GM19438 (cell line): ENCODE results near the gene EXD1.
"Not testable (repeated sequence)": the region's sequence is repeated elsewhere in the genome, so short reads cannot be mapped to it uniquely, and the experiment has no call there.

Experiments
- ATAC-seq: cut with Tn5 transposase; IDR thresholded peaks from one replicate; pipeline ENCODE4 v1.9.1; 2021; ENCODE audit warnings: low read depth; ENCODE audit not compliant: unreplicated experiment

The EXD1 gene, protein sequence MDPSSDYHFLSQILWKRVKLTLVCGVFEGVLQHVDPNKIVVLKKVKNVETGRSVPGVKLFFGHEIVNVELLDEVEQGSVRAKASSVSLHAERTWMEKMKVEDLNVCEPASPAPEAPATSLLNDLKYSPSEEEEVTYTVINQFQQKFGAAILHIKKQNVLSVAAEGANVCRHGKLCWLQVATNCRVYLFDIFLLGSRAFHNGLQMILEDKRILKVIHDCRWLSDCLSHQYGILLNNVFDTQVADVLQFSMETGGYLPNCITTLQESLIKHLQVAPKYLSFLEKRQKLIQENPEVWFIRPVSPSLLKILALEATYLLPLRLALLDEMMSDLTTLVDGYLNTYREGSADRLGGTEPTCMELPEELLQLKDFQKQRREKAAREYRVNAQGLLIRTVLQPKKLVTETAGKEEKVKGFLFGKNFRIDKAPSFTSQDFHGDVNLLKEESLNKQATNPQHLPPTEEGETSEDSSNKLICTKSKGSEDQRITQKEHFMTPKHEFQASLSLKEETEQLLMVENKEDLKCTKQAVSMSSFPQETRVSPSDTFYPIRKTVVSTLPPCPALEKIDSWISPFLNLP

DNA sequence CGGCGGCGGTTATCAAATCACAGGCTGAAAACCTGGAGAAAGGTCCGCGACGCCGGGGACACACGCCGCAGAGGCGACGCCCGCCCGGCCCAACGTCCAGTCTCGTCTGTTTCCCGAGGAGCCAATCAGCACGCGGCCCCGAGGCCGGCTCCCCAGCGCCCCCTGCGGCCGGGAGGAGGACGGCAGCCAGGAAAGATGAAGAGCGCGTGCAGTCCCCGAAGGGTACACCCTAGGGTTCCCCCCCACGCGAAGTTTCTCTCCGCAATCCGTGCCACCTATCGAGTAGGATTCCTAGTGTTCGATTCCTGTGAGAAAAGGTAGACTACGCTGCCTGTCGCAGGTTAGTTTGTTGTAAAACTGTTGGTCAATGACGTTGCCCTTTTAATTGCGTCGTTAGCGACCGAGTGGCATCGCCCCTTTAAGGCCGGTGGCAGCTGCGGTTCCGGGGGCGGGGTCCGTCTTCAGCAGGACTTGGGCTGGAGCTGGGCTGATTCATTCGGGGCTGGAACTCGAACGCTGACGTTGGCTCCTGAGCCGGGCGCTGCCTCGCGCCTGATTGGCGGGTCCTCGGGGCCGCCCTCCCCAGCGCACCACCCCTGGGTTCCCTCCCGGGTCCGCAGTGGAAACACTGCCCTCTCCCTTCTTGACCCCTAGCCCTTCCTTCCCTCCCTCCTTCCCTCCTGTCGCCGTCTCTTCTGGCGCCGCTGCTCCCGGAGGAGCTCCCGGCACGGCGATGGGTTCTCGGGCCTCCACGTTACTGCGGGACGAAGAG lies at the start of gene EXD1, which contains the start of gene CHP1:
TSS of gene EXD1 (minus strand) at position 108 of the 772 bp plus-strand sequence. CDS start 4,182 bp downstream, outside the sequence.
TSS of gene CHP1 (plus strand) at position 619 of the 772 bp plus-strand sequence. CDS start at position 734, 115 bp downstream.
- ATAC-seq: peak; percentile 97

DNA sequence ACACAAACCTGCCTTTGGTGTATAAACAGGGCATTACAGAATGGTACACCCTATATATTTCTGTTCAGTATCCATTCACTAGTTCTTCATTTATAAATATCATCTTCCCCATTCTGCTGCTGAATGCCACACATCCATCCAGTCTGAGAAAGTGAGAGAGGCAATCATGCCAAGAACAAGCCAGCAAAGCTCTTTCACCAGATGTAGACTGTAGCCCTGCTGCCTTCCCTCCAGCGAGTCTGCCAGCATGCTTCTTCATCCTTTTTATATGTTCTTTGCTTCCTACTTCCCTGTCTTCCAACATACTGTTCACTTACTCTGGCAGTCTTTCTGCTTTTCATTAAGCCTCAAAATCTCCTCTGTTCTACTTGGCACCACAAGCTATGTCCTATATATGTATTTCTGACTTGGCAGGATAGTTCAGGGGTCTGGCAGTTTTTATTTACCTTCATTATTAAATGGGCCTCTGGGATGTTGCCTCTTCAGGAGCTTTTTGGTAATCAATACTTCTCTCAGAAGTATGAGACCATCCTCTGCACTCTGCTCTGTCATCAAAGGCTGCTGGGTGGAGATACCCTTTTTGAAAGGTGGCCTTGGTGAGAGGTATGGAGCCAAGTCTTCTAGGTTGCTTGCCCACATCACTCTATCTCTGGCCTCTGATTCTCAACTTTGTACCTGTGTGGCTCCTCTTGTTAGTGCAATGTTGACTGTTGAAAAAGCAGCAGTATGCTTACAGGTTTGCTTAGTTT lies 49.2 kb upstream of the EXD1 start:
- ATAC-seq: no peak

DNA sequence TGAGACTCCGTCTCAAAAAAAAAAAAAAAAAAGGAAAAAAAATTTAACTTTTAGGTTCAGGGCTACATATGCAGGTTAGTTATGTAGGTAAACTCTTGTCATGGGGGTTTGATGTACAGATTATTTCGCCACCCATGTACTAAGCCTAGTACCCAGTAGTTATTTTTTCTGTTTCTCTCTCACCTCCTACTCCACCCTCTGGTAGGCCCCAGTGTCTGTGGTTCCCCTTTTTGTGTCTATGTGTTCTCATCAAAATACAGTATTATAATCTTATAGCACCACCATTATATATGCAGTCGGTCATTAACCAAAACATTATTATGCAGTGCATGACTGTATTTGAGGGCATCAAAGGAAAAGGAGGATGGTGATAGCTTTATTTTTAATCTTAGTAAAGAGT lies 47.8 kb upstream of the EXD1 start:
- ATAC-seq: no peak

- no peak for ATAC-seq
These were observed 46.3 kb upstream of the EXD1 start for GRCh38 chr15:41276831-41277230.

DNA sequence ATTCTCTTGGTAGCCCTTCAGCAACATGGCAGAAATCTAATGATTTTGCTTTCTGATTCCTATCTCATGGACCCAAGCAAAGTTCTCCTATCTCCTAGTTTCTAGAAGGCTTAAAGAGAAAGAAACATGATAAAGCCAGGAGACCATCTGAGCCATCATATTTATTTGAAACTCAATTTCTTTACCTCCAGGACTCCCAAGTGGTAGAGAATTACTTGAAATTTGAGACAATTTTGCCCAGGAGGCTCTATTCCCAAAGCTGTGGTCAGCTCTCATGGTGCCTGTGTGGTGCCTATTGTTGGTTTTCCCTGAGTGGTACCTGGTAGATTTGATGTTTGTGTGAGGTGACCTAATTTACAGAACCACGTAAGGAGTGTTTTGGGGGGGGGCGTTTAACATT lies 39.3 kb upstream of the EXD1 start:
- ATAC-seq: no peak

DNA sequence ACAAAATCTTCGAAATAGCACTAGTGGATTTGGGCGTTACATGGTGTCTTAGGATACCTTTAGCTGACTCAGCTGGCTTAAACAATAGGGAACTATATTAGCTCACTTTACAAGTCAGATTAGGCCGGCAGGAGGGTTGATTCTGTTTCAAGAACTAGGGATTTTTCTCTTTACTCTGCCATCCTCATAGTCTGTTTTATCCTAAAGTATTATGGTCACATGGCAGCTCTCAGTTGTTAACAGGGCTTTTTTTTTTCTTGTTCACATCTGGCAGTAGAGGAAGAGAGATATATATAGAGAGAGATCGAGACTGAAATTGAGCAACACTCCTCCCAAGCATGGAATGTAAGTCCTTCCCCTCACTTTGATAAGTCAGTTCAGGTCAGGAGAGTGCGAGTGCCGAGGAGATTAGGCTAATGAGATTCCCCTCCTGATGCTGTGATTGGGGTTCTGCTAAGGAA lies 33.4 kb upstream of the EXD1 start:
- no peak for ATAC-seq

DNA sequence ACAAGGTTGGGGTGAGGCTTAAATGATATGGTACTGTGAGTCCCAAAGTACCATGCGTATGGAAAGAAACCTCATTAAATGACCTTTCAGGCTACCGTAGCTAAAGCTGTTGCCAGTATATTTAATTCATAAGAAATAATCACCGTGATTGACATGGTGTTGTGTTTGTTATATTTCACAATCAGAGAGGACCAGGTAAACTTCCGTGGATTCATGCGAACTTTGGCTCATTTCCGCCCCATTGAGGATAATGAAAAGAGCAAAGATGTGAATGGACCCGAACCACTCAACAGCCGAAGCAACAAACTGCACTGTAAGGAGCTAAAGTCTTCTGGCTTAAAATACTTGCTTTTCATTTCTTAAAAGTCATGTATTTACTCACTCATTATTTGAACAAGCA lies 32.0 kb upstream of the EXD1 start:
- no peak for ATAC-seq

GRCh38 chr15:41260924-41261323 lies 30.4 kb upstream of the EXD1 start:
- ATAC-seq: not testable (repeated sequence)

DNA sequence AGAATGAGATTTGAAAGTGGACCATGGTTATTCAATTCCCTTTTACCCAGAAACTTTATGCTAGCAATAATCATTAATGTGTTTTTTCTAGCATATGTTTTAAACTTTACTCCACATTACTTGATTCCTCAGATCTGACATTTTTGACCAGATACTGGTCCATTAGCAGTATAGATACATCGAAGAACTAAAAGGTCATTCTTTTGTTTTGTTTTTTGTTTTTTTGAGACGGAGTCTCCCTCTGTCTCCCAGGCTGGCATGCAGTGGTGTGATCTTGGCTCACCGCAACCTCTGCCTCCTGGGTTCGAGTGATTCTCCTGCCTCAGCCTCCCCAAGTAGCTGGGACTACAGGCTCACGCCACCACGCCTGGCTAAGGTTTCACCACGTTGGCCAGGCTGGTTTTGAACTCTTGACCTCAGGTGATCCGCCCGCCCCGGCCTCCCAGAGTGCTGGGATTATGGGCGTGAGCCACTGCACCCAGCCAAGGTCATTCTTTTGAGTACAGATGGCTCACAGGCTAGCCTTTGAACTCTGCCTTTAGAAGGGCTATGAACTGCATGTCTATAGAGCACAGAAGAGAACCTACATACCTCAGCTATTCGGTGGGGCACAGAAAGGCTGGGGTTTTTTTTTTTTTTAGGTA lies 29.1 kb upstream of the EXD1 start:
- ATAC-seq: no peak

- no peak for ATAC-seq
These were observed 28.4 kb upstream of the EXD1 start for GRCh38 chr15:41258750-41259471.

DNA sequence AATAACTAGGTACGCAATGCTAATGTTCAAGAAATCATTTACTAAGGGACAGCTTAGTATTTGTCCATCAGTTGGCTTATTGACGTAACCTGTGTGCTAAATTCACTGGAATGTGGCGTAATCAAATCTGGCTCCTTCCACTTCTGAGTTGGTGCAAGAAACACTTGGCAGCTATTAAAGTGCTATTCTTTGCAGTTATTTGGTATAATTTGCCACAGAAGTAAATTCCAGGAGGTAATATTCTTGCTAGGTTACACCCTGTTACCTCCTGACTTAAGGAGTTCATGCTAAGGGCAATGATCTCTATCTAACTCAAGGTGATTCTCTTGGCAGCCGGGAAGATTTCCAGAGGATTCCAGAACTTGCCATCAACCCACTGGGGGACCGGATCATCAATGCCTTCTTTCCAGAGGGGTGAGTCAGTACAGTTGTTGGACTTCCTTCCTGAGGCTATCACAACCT lies 26.1 kb upstream of the EXD1 start:
- no peak for ATAC-seq

DNA sequence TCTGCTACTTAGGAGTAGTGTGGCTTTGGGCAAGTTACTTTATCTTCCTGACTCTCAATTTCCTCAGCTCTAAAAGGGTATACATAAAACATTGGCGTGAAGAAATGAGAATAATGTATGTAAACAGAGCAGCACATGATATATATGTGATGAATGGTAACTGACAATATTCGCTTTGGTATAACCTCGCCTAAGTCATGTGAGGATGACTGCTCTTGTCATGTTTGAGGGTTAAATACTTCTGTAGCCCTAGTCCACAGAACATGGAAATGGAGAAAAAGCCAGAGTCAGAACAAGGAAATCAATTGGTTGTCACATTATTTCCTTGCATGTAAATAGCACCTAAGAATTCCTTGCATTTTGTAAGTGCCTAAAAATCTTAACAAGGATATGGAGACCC lies 25.5 kb upstream of the EXD1 start:
- ATAC-seq: no peak

DNA sequence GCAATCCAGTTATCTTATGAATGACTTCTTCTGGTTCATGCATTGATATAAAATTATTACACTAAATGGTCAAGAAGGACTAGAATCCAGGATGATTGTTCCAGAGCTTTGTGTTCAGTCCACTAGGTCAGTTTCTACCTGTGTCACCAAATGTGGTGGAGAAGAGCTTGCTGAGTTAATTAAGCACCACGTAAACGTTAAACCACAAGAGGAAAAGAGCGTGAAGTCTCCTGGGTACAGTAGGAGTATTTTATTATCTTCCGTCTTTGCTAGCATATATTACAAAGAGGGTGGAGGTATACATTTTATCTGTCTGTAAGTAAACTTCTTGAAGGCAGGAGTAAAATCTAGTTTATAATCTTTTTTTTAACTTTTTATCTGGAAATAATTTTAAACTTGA lies 24.0 kb upstream of the EXD1 start:
- no peak for ATAC-seq

GRCh38 chr15:41251411-41251810 lies 20.9 kb upstream of the EXD1 start:
- ATAC-seq: no peak

DNA sequence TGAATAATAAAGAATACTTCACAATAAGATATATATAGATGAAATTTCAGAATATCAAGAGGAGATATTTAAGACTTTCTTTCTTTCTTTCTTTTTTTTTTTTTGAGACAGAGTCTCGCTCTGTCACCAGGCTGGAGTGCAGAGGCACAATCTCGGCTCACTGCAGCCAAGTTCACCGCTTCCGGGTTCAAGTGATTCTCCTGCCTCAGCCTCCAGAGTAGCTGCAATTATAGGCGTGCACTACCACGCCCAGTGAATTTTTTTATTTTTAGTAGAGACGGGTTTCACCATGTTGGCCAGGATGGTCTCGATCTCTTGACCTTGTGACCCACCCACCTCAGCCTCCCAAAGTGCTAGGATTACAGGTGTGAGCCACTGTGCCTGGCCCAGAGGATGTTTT lies 20.2 kb upstream of the EXD1 start:
- ATAC-seq: not testable (repeated sequence)

GRCh38 chr15:41241221-41241964 lies 10.8 kb upstream of the EXD1 start:
- no peak for ATAC-seq

DNA sequence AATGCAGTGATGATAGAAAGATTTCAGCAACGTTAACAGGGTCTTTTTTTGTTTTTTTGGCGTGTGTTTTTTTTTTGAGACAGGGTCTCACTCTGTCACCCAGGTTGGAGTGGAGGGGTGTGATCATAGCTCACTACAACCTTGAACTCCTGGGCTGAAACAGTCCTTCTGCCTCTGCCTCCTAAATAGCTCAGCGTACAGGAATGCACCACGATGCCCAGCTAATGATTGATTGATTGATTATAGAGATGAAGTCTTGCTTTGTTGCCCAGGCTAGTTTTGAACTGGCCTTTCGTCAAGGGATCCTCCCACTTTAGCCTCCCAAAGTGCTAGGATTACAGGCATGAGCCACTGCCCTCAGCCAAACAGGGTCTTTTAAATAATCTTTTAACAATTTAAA lies 7.5 kb upstream of the EXD1 start:
- ATAC-seq: no peak

DNA sequence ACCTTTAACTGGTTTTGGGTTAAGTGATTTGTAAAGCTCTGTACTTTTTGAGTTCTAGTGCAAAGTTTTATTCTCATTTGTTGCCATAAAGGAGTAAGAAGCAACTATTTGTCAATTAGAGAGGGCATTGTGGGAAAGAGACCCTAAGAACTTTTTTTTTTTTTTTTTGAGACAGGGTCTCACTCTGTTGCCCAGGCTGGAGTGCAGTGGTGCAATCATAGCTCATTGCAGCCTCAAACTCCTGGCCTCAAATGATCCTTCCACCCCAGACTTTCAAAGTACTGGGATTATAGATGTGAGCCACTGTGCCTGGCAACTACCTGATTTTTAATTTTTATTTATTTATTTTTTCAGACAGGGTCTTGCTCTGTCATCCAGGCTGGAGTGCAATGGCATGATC lies 5.4 kb upstream of the EXD1 start:
- no peak for ATAC-seq

GRCh38 chr15:41235228-41235627 lies 4.7 kb upstream of the EXD1 start:
- ATAC-seq: not testable (repeated sequence)
